Pancreas (tissue), 10 donors: ENCODE results near the gene ATP8B4. TPM values are rescaled to one million over a fixed set of nuclear protein-coding genes. Genes with fewer than 3 reads are reported as not detected.

Source experiments
- ATAC-seq, 4 donors: fragments of 200-7000 bp; cut with Tn5 transposase; one replicate each; pipeline versions ENCODE4 v1.8.0 to v1.9.1; 2020; ENCODE audit warnings: mild to moderate bottlenecking in 4 of 4, moderate library complexity in 4 of 4
- DNase-seq, 6 donors: peaks; one replicate each; pipeline ENCODE4 v3.0.0-alpha.2; 2020
- FAIRE-seq: peaks from 2 replicates; lab custom pipeline; 2012; peaks lifted over from hg19 to GRCh38; lab: Jason Lieb, UNC
- H3K27ac ChIP-seq, 4 donors: fragments of 200-600 bp; sonication (generic); 1 replicate in 3 of 4; 2 replicates in 1 of 4; pipeline versions ENCODE4 v1.5.0 to v1.8.0; 2020
- H3K27me3 ChIP-seq, 4 donors: fragments of 200-600 bp; one replicate each; pipeline ENCODE4 v1.8.0; 2021
- H3K36me3 ChIP-seq, 3 donors: fragments of 200-600 bp; sonication (generic) in 1 of 3; one replicate each; pipeline versions ENCODE4 v1.5.0 to v1.8.0; 2020 to 2021
- H3K4me1 ChIP-seq, 3 donors: fragments of 200-600 bp; one replicate each; pipeline ENCODE4 v1.8.0; 2021
- H3K4me3 ChIP-seq, 4 donors: fragments of 200-600 bp; sonication (generic) in 2 of 4; one replicate each; pipeline versions ENCODE4 v1.5.0 to v1.8.0; 2020 to 2021
- H3K9me3 ChIP-seq, 4 donors: fragments of 200-600 bp; one replicate each; pipeline ENCODE4 v1.8.0; 2021
- WGBS, 2 donors: extraction: QIAGEN DNeasy Blood & Tissue Kit; methylation state at CpG; one replicate each; pipeline ENCODE4 v1.1.7; 2013; 5-methylcytosine and 5-hydroxymethylcytosine counted together
- intact Hi-C, 3 donors: fragments of 100-400 bp; cut with DNase I; formaldehyde crosslinking; loops; one replicate each; pipeline versions ENCODE4 v1.11.1 to v1.14.2; 2022
- polyA plus RNA-seq, 2 donors: library from polyadenylated mRNA; stranded (reverse); fragments of 200-250 nt; gene quantifications; one replicate each; pipeline ENCODE4 v1.2.3, GENCODE V29; 2013
- total RNA-seq, 6 donors: library from RNA; stranded (reverse); fragmentation: NEBNext Ultra II Directional in 4 of 6; extraction: Animal tissue kit (Norgen Biotek cat#: 25700) in 4 of 6; gene quantifications; one replicate each; pipeline versions ENCODE4 v1.2.1 to v1.2.4, GENCODE V29; 2021 to 2023
- TF ChIP-seq, protein P1 (sequence below), 4 donors: fragments of 200-600 bp; sonication (generic) in 3 of 4; IDR thresholded peaks; one replicate each; pipeline versions ENCODE4 v1.5.0 to v1.8.0; 2021; ENCODE audit warnings: antibody characterized with exemption in 4 of 4
- donor health status: healthy with polysubstance abuse.
- donor health status: DM: no; HTN: no; CAD: no; lungs with moderate emphysema.
- donor health status: DM: no; HTN: no; CAD: no.
- donor health status: control.
- donor health status: control.
- donor health status: Bipolar disorder and iron deficiency.
- donor health status: DM: yes; HTN: yes; CAD: no.
- donor health status: DM: no; HTN: no; CAD: no.
- donor health status: DM: no; HTN: no; CAD: no.
- donor health status: DM: yes; HTN: yes; CAD: no.

Gene ATP8B4
- total and polyA plus RNA-seq, 8 donors = 0.55 to 5.3 (median 0.97) TPM

DNA sequence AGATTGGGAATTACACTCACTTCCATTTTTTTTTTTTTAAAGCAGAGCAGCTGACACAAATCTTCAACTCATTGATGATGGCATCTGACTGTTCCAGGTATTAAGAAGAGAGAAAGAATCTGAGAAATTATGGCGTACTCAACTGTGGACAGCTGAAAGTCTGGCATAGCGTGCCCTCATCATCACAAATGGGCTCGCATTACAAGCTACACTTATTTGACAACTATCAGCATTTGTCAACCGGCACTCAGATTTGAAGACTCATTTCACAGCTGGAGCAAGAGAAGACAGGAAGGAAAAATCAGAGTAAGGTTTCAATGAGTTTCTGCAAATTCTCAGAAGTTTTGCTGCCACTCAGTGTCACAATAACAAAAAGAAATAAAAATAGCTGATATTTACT is 235.9 kb downstream of the ATP8B4 start:
- DNase-seq (no peak), FAIRE-seq (no peak), ATAC-seq (no peak)
- WGBS, 2 donors = 88 to 91% methylated on average over 4 of the region's 4 CpGs
- Histone ChIP-seq H3K4me3 (no peak overlapping the region), H3K27me3 (no peaks in the 10 kb centered on the region), H3K27ac (no peak overlapping the region), H3K4me1 (no peaks in the 10 kb centered on the region), H3K9me3 (no peaks in the 10 kb centered on the region), H3K36me3 (no peaks in the 10 kb centered on the region)
- intact Hi-C loops = no loop called here
- TF ChIP-seq, protein P1, sequence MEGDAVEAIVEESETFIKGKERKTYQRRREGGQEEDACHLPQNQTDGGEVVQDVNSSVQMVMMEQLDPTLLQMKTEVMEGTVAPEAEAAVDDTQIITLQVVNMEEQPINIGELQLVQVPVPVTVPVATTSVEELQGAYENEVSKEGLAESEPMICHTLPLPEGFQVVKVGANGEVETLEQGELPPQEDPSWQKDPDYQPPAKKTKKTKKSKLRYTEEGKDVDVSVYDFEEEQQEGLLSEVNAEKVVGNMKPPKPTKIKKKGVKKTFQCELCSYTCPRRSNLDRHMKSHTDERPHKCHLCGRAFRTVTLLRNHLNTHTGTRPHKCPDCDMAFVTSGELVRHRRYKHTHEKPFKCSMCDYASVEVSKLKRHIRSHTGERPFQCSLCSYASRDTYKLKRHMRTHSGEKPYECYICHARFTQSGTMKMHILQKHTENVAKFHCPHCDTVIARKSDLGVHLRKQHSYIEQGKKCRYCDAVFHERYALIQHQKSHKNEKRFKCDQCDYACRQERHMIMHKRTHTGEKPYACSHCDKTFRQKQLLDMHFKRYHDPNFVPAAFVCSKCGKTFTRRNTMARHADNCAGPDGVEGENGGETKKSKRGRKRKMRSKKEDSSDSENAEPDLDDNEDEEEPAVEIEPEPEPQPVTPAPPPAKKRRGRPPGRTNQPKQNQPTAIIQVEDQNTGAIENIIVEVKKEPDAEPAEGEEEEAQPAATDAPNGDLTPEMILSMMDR (IDR thresholded peaks at IDR 0.05) = no peak

DNA sequence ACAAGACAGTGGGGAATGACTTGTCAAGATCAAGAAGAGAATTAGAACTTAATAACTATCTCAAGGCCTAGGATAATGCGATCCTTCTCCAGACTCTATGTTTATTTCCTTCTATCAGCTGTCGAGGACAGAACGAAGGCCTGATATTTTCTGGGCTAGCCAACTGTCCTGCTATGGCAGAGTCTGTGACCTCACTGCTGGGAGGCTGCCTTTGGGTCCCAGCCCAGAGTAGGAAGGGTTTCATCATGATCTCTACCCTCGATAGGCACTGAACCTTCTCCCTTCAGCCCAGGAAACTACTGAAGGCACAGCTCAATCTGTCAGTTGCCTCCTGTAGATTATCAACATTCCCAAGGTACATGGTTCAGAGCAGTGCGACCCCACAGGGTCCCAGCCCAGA is 237.2 kb downstream of the ATP8B4 start:
- ATAC-seq = no peak
- WGBS, 2 donors = 77 to 80% methylated on average over 5 of the region's 5 CpGs
- Histone ChIP-seq H3K9me3 (no peaks in the 10 kb centered on the region), H3K27ac (no peak overlapping the region), H3K4me1 (no peaks in the 10 kb centered on the region), H3K36me3 (no peaks in the 10 kb centered on the region), H3K4me3 (no peak overlapping the region), H3K27me3 (no peaks in the 10 kb centered on the region)
- no peak for DNase-seq
- TF ChIP-seq, protein P1 (IDR thresholded peaks at IDR 0.05) = no peak
- intact Hi-C loops = no loop called here
- no peak for FAIRE-seq

DNA sequence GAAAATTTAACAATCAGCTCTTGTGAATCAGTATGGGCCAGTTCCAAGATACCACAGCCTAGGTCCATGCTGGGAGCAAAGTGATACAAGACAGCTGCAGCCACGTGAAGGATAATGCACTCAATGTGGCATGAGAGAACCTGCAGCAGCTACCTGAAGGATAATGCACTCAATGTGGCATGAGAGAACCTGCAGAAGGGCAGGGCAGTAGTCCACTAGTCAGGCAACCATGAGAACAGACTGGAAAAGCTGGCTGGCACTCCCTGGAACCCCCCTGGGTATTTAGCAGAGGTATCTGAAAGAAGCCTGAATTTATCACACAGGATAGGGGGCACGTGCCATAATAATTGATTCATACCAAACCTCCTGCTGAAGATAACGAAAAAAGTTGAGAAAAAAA is 237.6 kb downstream of the ATP8B4 start:
- no peak overlapping the region for H3K27ac ChIP-seq
- no peak for DNase-seq
- no peak overlapping the region for H3K4me3 ChIP-seq
- TF ChIP-seq, protein P1 (IDR thresholded peaks at IDR 0.05) = no peak
- H3K4me1 ChIP-seq = no peaks in the 10 kb centered on the region
- FAIRE-seq = no peak
- 59 to 61% methylated on average over 3 of the region's 3 CpGs for WGBS, 2 donors
- ATAC-seq = no peak
- no peaks in the 10 kb centered on the region for H3K36me3 ChIP-seq
- no peaks in the 10 kb centered on the region for H3K9me3 ChIP-seq
- no peaks in the 10 kb centered on the region for H3K27me3 ChIP-seq
- intact Hi-C loops = no loop called here

DNA sequence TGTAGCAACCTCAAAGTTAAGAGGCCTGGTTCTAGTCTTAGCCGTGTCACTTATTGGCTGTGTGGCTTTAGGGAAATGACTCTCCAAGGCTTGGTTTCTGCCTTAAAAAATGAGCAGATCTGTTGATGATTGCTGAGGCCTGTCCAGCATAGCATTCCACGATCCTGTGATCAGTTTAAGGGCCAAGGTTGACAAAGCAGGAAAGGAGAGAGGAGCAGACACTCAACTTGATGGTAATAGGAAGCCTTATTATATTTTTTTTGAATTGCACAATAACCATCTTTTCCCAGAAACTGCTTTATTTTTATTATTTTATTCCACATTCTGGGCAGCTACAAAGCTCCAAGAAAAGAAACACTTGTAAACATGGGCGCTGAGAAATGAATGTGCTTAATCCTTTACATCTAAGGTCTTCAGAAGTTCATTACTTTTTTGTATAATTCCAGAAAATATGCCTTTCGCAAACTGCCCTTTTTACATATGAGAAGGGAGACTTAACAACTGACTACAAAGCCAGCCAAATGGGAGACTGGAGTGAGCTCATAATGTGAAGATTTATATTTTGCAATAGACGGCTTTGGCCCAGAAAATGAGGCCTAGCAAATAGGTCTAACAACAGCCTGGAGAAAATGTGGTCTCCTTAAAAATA is 241.0 kb downstream of the ATP8B4 start:
- Histone ChIP-seq H3K27ac (peak overlapping the region in 2 of 4 donors; percentile 7 to 10), H3K4me3 (no peak overlapping the region), H3K4me1 (no peaks in the 10 kb centered on the region), H3K36me3 (no peaks in the 10 kb centered on the region), H3K27me3 (no peaks in the 10 kb centered on the region), H3K9me3 (no peaks in the 10 kb centered on the region)
- TF ChIP-seq, protein P1 (IDR thresholded peaks at IDR 0.05) = no peak
- intact Hi-C loops = loop anchor here in 1 of 3 donors (10.0 kb wide), 1 partner anchor 127 kb away; no protein-coding TSS in a partner anchor
- DNase-seq (no peak), ATAC-seq (peak in 3 of 4 donors; percentile 28 to 61 (median 60)), FAIRE-seq (no peak)
- WGBS, 2 donors = 80 to 85% methylated on average over 5 of the region's 5 CpGs
